NCI-H2227 (cell line): ENCODE results near the gene EPB41L5.
"Not testable (repeated sequence)": the region's sequence is repeated elsewhere in the genome, so short reads cannot be mapped to it uniquely, and the experiment has no call there.

Experiments used
- DNase-seq: peaks from one replicate; lab custom pipeline; 2025; ENCODE audit not compliant: unreplicated experiment; lab: John Stamatoyannopoulos, UW

Gene EPB41L5

DNA sequence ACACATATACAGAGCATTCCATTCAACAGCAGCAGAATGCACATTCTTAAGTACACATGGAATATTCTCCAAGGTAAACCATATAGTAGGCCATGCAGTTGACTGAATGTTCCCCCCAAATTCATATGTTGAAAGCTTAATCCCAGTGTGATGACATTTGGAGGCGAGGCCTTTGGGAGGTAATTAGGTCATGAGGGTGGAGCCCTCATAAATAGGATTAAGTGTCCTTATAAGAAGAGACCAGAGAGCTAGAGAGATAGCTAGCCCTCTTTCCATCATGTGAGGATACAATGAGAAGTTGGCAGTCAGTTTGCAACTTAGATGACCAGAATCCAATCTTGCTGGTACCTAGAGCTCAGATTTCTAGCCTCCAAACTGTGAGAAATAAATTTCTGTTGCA, 182.7 kb downstream of the EPB41L5 start:
- no peak for DNase-seq

DNA sequence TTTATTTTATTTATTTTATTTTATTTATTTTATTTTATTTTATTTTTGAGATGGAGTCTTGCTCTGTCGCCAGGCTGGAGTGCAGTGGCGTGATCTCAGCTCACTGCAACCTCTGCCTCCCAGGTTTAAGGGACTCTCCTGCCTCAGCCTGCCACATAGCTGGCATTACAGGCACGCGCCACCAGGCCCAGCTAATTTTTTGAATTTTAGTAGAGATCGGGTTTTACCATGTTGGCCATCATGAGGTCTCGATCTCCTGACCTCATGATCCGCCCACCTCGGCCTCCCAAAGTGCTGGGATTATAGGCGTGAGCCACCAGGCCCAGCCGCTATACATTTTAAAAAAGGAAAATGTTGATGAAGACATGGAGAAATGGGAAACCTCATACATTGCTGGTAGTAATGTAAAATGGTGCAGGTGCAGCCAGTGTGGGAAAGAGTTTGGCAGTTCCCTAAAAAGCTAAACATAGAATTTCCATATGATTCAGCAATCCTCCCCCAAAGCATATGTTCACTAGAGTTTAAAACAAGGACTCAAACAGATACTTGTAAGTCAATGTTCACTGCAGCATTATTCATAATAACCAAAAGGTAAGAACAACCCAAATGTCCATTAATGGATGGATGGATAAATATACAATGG, 187.1 kb downstream of the EPB41L5 start:
- DNase-seq: not testable (repeated sequence)

DNA sequence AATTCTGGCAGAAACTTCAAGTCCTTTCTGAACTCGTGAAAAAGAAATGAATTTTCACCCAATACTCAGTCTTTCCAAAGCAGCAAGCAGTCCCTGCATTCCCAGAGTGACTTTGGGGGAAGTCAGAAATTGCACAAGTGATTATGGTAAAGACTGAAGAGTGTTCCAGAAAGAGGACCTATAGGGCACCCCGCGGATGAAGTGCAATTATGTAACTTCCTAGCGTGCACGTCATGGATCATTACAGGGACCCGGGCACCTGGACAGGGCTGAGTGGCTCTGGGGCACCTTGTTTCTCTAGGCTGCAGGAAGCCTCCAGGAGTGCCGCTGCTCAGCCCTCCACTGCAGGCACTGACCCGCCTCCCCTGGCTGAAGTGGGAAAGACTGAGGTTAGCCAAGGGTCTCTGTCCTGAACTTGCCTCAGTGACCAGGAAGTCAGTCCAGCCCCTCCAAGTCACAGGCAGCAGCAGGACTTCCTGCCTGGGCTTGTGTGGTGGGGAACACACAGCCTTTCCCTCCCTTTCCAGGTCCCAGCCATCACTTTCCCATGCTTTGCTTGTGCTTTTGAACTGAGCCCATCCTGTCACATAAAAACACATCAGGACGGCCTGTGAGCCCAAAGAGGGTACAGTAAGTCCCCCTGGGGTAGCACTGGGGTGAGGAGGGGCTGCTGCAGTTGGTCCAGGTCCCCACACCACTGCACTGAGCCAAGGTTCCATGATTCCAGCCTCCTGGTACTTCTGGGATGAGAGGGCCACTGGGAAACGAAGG, 190.6 kb downstream of the EPB41L5 start:
- no peak for DNase-seq

DNA sequence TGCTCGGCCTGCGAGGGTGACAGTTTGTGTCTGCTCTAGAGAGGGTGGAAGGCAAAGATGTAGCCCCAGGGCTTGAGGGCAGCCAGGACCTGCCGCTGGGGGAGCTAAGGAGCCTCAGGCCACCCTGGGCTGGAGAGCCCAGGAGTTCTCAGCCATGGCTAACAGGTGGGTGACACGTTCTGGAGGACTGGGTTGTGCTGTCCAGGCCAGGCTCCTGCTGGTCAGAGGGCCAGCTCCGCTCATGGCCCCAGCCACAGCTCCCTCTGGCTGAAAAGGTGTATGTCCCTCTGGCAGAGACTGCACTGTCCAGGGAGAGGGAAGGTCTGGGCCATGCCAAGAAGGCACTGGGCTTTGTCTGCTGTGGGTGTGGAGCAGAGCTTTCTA, 191.1 kb downstream of the EPB41L5 start:
- DNase-seq: no peak

DNA sequence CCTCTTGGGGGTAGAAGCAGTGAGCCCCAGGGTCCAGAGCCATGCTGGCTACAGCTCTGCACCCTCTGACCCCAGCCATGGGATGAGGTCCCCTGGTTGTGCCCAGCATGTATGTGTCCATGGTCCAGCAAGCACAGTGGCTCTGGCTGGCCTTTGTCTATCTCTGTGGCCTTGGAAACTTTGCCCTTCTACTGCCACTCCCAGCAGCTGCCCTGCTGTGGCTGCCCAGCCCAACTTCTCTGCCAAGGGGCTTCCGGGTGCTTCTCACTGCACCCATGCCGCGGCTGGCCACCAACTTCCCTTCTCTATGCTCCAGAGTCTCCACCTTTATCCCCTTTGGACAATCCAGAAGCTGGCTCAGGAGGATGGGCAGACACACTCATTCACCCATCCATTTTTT, 191.5 kb downstream of the EPB41L5 start:
- no peak for DNase-seq

DNA sequence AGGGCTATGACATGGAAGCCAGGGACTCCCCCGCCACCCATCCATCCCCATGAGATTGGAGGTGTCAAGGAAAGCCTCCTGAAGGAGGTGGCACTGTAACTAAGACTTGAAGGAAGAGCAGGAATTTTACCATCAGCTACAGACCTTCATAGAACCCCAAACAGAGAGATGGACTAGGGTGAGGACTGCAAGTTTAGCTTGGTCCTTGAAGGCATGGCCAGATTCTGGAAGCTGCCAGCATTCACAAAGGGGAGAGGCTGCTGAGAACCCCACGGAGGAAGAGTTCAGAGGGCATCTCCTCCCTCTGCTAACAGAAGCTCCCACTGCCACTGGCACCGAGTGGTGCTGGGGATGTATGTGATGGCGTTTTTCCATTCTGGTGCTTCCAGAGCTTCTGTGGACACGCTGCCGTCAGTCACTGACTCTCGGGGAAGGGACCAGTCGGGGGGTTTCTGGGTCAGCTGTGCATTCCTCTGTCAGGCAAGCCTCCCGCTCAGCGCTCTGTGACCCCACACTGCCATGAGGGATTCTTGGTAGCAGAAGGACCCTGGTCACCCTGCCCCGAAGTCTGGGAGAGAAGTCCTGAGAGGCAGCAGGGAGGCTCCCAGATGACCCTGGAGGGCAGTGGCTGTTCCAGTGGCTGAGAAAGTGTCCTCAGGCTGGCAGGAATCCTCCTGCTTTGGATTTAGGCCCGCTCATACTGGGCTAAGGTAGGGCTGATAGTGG, 192.2 kb downstream of the EPB41L5 start:
- DNase-seq: no peak

DNA sequence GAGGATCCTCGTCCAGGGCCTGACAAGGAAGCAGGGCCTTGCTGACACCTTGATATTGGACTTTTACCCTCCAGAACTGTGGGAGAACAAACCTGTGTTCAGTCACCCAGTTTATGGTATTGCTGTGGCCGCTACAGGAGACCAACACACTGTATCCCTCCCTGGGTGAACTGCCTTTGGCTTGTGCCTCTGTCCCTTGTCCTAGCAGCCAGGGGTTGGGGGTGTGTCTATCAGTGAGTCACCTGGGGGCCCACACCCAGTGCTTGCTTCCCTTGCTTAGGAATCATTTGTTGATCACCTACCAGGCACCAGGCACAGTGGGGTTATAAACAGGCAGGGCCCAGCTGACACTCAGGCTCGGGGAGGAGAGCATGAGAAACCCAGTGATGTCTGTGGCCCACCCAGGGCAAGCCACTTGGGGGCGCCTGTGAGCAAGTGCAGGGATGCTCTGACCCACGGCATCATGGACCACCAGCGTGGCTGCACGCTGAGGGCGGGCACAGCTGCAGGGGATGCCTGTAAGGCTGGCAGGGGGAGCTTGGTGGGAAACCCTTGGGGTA, 193.2 kb downstream of the EPB41L5 start:
- DNase-seq: no peak

DNA sequence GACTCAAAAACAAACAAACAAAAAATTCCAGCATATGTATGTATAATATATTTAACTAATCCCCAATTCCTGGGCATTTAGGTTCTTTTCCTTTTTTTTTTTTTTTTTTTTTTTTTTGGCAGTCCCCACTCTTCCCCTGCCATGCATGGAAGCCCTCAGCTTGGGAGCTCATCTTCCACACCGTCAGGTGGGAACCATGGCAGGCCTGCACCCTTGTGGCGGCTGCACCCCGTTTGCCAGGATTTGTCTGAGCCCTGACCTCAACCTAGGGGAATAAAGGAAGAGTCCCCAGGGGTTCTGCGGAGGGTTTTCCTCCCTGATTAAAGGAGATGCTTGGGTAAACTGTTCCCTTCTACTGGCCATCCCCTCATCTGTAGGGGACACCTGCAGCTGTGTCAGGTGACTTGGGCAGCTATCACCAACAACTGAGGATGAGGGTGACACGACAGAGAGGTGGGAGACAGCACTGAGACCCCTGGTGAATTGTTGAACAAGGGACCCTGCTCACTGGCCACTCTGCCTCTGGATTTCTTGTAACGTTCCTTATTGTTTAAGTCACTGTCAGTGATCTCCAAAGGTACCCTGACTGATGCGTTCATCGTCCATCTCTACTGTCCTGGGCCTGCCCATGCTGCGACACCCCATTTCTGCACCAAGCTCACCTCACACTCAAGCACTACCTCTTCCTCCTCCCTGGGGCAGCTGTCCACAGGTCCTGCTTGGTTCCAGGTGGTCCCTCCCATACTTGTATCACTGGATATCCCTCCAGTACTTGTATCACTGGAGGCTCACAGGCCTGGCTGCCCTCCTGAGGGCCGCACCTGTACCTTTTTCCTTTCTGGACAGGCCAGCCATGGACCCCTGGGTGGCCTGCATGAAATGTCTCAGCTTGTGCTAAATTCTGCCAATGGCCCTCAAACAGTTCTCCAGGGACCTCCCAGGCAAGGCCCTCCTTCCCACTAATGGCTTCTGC, 195.8 kb downstream of the EPB41L5 start:
- no peak for DNase-seq

DNA sequence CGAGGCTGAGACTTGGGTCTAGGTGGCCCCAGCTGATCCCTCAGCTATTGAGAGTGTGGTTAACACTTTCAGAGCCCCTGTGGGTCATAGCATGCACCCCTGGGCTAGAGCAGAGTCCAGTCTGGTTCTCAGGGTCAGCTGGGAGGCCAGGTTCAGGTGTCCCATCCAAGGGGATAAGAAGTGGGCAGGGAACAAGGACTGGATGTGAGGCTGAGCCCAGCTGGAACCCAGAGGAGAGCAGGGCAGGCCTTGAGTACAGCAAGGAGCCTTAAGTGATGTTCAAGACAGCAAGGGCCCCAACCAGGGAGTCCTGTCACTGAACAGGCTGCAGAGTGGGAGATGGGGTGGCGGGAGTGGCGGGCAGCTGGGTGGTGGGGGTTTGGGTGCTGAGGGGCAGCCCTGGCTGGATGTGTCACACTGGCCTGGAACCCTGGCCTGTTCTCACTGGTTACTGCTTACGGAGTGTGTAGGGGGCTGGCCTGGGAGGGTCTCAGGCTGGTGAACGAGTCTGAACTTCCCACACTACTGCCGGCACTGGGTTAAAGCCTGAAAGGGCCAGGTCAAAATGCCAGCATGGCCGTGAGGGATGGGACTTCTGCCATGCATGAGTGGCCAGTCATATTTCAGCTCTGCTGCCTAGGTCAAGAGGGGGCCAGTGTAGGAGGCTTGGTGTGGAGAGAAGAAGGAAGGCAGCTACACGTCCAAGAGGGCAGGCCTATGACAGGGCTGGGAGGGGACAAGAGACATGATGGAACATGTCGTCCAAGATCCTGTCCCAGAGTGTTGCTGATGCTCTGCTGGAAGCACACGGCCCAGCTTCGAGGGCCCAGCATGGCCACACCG, 196.8 kb downstream of the EPB41L5 start:
- no peak for DNase-seq

DNA sequence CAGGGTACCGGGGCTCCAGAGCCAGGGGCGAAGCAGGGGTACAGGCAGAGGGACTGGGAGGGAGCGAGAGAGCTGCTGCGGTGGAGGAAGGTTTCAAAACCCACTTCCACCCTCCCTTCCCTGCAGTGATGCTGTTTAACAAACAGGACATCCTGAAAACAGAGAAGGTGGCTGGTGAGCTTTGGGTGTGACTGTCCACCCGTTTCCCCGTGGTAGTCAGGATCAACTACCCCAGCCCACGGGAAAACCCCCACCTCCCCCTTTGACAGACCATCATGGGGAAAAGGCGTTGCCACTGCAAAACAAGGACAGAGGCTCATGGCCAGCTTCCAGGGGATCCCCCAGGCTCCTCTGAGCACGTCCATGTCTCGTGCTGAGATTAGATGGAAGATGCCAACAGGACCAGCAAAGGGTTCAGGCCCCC, 197.4 kb downstream of the EPB41L5 start:
- no peak for DNase-seq

DNA sequence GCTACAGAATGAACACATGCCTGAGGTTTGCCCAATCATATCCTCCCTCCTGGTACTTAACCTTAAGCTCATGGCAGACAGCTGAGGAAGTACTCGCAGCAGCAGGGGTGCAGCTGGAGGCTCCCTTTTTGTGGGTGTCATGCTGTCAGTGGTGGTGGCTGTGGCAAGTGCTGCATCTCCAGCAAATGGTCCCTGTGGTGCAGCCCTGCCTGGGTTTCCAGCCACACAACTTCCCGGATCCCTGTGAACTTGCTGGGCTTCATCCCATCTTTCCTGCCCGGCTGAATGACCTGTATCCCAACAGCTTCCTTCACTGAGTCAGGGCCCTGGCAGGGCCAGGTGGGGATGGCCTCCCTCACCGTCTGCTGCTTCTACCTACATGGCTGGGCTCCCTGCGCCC, 205.3 kb downstream of the EPB41L5 start:
- no peak for DNase-seq

DNA sequence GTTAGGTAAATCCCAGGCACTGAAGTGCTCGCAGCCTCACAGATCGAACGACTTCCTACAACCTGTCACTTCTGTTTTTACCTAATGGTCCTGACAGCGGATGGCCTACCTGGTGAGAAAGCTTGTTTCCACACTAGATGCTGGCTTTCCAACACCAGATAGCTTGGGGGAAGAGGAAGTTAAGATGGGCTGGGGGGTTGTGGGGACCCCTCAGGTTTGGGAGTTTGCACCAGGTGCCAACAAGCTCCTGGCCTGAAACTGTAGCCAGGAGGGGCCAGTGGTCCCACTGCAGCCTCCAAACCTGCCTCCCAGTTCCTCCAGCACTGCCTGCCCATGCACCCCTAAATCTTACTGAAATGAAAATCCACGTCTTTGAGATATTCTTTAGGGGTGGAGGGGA, 206.4 kb downstream of the EPB41L5 start:
- DNase-seq: no peak

DNA sequence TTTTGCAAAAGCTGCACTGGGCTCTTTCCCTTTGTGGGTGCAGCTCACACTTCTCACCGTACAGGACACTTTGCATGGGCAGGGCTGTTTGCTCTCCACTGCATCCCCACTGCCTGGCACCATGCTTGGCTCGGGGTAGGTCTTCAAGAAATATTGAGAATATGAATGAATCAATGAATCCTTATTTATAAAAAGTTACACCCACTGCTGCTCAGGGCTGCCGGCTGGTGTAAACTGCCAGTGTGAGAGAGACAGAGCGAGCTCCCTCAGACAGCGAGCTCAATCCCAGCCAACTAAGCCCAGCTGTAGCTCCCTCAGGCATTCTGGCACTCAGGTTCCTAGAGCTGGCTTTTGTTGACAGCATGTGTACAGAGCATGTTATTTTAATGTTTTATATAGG, 206.9 kb downstream of the EPB41L5 start:
- no peak for DNase-seq

DNA sequence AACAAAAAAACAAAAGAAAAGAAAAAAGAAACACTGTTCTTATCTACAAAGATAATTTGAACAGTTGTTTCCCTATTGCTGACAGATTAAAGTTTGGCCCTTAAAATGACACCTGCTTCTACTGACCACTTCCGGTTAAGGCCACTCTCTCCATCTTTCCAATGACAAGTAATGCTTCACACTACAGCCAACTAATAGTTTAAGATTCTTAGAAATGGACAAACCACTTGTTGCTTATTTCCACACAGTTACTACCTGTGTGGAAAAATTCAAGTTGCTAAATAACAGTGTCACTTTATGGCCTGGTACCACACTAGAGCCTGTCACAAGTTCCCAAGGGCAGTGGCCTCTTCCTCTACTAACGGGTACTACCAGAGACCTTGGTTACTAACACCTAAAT, 207.9 kb downstream of the EPB41L5 start:
- DNase-seq: no peak

DNA sequence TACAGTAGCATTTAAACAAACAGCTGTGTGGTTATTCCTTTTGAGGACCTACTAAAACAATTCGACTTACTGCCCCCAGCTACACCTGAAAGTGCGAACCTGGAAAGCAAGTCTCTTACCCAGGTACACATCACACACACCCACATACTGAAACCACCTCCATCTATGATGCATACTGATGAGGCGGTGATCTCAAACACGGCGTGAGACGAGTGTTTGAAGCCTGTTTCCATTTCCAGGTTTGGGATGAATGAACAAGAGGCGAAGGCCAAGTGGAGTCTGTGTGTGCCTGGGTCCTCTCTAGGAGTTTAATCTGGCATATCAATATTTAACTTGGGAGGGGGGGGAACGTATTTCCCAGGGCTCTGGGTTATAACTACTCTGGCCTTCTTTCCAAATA, 208.7 kb downstream of the EPB41L5 start:
- no peak for DNase-seq

DNA sequence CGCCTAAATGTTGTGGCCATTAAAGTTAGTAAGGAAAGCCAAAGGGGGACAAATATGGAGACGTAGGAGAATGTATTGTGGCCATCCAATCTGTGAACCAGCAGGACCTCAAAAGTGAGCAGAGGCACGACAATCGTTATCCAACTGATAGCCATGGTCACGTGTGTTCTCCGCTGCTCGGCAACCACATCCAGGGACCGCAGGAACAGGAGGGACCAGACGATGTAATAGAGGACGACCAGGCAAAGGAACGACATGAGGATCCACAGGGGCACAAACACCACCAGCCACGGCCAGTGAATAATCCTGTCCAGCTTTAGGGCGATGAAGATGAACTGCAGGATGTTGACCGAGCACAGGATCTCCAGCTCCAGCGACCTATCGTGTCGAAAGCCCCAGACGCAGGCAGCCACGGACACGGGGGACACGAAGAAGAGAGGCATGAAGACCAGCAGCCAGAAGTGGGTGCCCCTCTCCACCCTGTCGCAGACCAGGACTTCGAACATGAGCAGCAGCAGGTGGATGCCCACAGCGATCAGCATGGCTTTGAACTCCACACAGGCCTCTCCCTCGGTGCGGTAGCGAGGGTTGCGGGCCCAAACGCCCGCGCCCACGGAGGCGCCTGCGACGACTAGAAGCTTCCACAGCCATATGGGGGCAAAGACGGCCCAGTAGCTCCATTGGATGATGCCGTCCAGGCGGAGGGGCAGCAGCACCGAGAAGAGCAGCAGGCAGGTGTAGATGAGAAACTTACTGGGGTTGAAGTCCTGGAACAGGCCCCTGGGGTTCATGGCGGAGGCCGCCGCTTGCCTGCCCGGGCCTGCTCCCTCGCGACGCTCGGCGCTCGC, 209.5 kb downstream of the EPB41L5 start:
- DNase-seq: no peak

DNA sequence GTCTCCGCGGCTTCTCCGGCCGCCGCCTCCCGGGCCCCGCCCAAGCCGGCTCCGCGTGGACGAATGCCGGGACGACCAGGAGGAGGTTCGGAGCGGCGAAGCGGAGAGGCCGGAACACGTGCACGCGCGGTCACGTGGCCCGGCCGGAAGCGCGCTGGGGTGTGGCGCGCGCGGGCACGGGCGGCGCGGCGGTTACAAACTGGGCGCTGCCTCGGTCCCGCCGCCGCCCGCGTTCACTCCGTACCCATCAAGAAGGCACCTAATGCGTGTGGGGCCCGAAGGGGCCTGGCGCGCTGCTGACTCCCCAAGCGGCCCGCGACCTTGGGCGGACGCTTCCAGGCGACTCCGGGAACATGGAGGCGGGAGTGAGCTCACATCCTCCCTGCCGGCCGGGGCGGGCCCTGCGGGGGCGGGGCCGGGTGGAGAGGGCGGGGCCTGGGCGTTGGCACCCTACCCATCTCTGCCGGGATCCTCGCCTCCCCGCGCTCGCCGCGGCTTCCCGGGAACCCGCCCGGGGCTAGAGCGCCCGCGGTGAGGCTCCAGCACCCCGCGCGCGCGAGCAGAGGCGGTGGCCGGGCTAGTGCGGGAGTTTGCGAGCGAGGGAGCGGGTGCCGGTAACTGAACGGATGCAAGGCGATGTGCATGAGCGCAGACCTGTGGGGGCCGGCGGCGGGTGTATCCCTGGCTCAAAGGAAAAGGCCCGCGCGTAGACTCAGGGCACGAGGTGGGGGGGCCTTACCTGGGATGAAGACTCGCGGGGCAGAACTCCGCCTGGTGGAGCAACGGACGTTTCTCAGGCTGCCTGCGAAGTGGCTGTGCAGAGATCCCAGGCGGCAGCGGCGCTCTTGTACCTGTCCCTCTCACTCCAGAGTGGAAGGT, 210.4 kb downstream of the EPB41L5 start, which contains the start of gene TMEM185B:
TSS of gene TMEM185B (minus strand) at position 367 of the 879 bp plus-strand sequence. CDS start 424 bp downstream, outside the sequence.
- peak; percentile 94 for DNase-seq

DNA sequence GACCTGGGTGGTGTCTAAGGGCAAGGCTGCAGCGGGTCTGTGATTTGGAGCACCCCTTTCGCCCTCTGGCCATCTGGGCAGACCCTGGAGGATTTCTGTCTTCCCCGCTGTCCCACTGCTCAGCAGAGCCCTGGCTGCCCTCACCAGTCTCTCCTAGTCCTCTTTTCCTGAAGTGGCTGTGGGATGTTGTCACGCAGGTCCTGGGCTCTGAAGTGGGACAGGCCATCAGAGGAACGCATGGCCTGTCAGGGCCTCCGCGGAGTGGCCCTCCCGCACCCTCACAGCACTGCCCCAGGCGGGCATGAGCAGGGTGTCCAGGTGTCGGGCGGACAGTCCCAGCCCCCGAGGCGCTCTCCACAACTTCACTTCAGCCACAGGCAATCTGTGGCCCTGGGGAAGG, 211.4 kb downstream of the EPB41L5 start:
- no peak for DNase-seq
